Anterior cingulate cortex (tissue), 58 donors: ENCODE results near the gene ARHGAP4.

Experiments
- DNase-seq, 58 donors: peaks; one replicate each; lab custom pipeline; 2025; lab: John Stamatoyannopoulos, UW

ARHGAP4 gene

GRCh38 chrX:153965406-153965805 lies 39.3 kb upstream of the ARHGAP4 start:
- DNase-seq, result no peak

GRCh38 chrX:153964105-153964504 lies 38.0 kb upstream of the ARHGAP4 start:
- DNase-seq, result no peak

- peak in 9 of 58 donors; percentile 5 to 38 (median 15) for DNase-seq
Observed at GRCh38 chrX:153963546-153963945, 37.5 kb upstream of the ARHGAP4 start.

GRCh38 chrX:153961292-153961691 lies 35.2 kb upstream of the ARHGAP4 start:
- DNase-seq, result no peak

GRCh38 chrX:153960786-153961185 lies 34.7 kb upstream of the ARHGAP4 start:
- no peak for DNase-seq

- DNase-seq, result no peak
Observed at GRCh38 chrX:153960077-153960476, 34.0 kb upstream of the ARHGAP4 start.

GRCh38 chrX:153959649-153960048 lies 33.6 kb upstream of the ARHGAP4 start:
- DNase-seq, result no peak

GRCh38 chrX:153958605-153959004 lies 32.5 kb upstream of the ARHGAP4 start:
- no peak for DNase-seq

- no peak for DNase-seq
Observed at GRCh38 chrX:153957224-153957623, 31.2 kb upstream of the ARHGAP4 start.

GRCh38 chrX:153956044-153956907 lies 30.2 kb upstream of the ARHGAP4 start:
- DNase-seq, result peak in 1 of 58 donors; percentile 1

- DNase-seq, result no peak
Observed at GRCh38 chrX:153955228-153955732, 29.2 kb upstream of the ARHGAP4 start.

- no peak for DNase-seq
Observed at GRCh38 chrX:153954558-153955227, 28.6 kb upstream of the ARHGAP4 start.

GRCh38 chrX:153953892-153954557 lies 28.0 kb upstream of the ARHGAP4 start:
- no peak for DNase-seq

- peak in 49 of 58 donors; percentile 5 to 72 (median 42) for DNase-seq
Observed at GRCh38 chrX:153953342-153953830, 27.3 kb upstream of the ARHGAP4 start.

- no peak for DNase-seq
Observed at GRCh38 chrX:153952373-153953026, 26.4 kb upstream of the ARHGAP4 start.

GRCh38 chrX:153951683-153952372 lies 25.8 kb upstream of the ARHGAP4 start:
- DNase-seq, result no peak

- no peak for DNase-seq
Observed at GRCh38 chrX:153950127-153950526, 24.1 kb upstream of the ARHGAP4 start.

- peak in 4 of 58 donors; percentile 2 to 19 (median 6) for DNase-seq
Observed at GRCh38 chrX:153948847-153949805, 23.1 kb upstream of the ARHGAP4 start.
